Measurements from ENCODE around the gene HTT. TPM values are rescaled to one million over a fixed set of nuclear protein-coding genes. Genes with fewer than 3 reads are reported as not detected.

HTT gene
- total and polyA plus RNA-seq, 10 of the 15 experiments (the other 5 are each of a cell fraction or from before 2014, with no cell fraction given), result 3.3 to 113 (median 43.3) TPM

- TF ChIP-seq ATF2 (IDR thresholded peaks at IDR 0.05; ENCODE audit: low read length), result no peak
- TF ChIP-seq PAX5 (IDR thresholded peaks at IDR 0.05; ENCODE audit: borderline replicate concordance, low read depth, low read length), result no peak
Measured at GRCh38 chr4:3220476-3221183, 146.1 kb downstream of the HTT start (continued).

- H3K4me1 ChIP-seq (ENCODE audit: control insufficient read depth, insufficient read depth, low read length), result no peaks in the 10 kb centered on the region
- FAIRE-seq (no peak), ATAC-seq (no peak), DNase-seq (ENCODE audit: low read depth, low spot score) (no peak)
- no peak overlapping the region for H3K4me3 ChIP-seq
- no peak overlapping the region for H3K4me2 ChIP-seq (ENCODE audit: control insufficient read depth, insufficient read depth)
- H3K79me2 ChIP-seq (ENCODE audit: control insufficient read depth, insufficient read depth, low read length), result no peaks in the 10 kb centered on the region
- CTCF ChIA-PET, result no interaction called here
- peaks cover 38 to 55% of the 10 kb centered on the region in 2 experiments for H3K36me3 ChIP-seq (ENCODE audit: control insufficient read depth in 2 of 2, insufficient read depth in 2 of 2, low read length in 1 of 2)
- SMC1A ChIA-PET (ENCODE audit: uncharacterized antibody, unreplicated experiment), result no interaction called here
- WGBS (ENCODE audit: insufficient coverage, insufficient replicate concordance, low lambda C conversion rate, missing lambda C conversion rate), result 91% methylated on average over 7 of the region's 8 CpGs
- BruUV-seq (replicated peaks), result no TSS peak
- RAD21 ChIA-PET (ENCODE audit: unreplicated experiment), result no interaction called here
- no peak overlapping the region for H3K27ac ChIP-seq (ENCODE audit: control insufficient read depth, insufficient read depth)
- H3K9ac ChIP-seq (ENCODE audit: control insufficient read depth, insufficient read depth, low read length), result no peak overlapping the region
- H2AFZ ChIP-seq (ENCODE audit: control insufficient read depth, low read depth, low read length), result no peak overlapping the region
- POLR2A ChIA-PET, result no interaction called here
- in situ Hi-C loops (cut with MboI), result no loop called here
- no peaks in the 10 kb centered on the region for H3K9me3 ChIP-seq (replicated peaks; ENCODE audit: control insufficient read depth, insufficient read depth, low read length)
- no peaks in the 10 kb centered on the region for H3K27me3 ChIP-seq (replicated peaks in 1 of 2; ENCODE audit: control insufficient read depth in 2 of 2, insufficient read depth in 2 of 2, low read length in 1 of 2)
- TF ChIP-seq RFX5 (IDR thresholded peaks at IDR 0.05; ENCODE audit: low read depth, low read length) (no peak), EP300 (IDR thresholded peaks at IDR 0.05; ENCODE audit: borderline replicate concordance in 1 of 2, control insufficient read depth in 1 of 2, low read depth in 2 of 2, low read length in 2 of 2) (no peak)
- intact Hi-C loops (cut with micrococcal nuclease; ENCODE audit: unreplicated experiment), result no loop called here
- no peaks in the 10 kb centered on the region for H4K20me1 ChIP-seq (ENCODE audit: control insufficient read depth, insufficient read depth)
Measured at GRCh38 chr4:3221184-3221494, 146.7 kb downstream of the HTT start.

All from GM12878 (cell line).